ENCODE results near the gene PRR14L. TPM values are rescaled to one million over a fixed set of nuclear protein-coding genes. Genes with fewer than 3 reads are reported as not detected.
A peak's percentile ranks its signal among the peaks of the same experiment; 100 is the strongest.

PRR14L gene
- polyA plus RNA-seq, 1 donor from 2014 or later: 14.3 TPM

DNA sequence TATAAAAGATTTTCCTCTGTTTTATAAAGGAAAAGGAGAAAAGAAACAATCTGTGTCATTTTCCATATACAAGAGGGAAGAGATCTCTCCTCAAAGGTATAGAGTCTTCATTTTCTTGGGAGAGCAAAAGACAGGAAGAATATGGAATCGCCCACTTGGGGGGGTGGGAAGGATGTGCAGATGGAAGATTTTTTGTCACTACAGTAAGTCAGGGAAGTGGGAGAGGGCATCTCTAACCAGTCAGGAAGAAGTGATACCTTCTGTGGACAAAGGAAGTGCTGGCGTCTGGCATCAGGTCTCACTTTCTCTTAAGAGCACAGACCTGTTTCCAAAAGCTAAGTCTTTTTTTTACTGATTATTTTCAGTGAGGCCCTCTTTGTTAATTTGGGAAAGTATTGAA is 1.4 kb downstream of the PRR14L start:
- Histone ChIP-seq H3K27me3 (ENCODE audit: insufficient read depth, low read depth, low read length) (no peaks in the 10 kb centered on the region), H2AFZ (ENCODE audit: low read depth, low read length) (no peak overlapping the region), H3K4me2 (ENCODE audit: low read length) (peak overlapping the region; percentile 81), H3K27ac (ENCODE audit: low read length) (peak overlapping the region; percentile 89), H3K9me3 (ENCODE audit: low read length) (no peaks in the 10 kb centered on the region), H3K36me3 (ENCODE audit: insufficient read depth, low read length) (no peaks in the 10 kb centered on the region), H3K79me2 (replicated peaks; ENCODE audit: insufficient read depth, low read length) (peaks cover 35% of the 10 kb centered on the region), H4K20me1 (ENCODE audit: insufficient read depth) (no peaks in the 10 kb centered on the region), H3K9me2 (ENCODE audit: insufficient read depth, low read length) (no peaks in the 10 kb centered on the region), H3K9ac (ENCODE audit: low read length) (peak overlapping the region; percentile 91), H3F3A (ENCODE audit: insufficient read depth, low read length, poor library complexity, severe bottlenecking) (peaks cover 5% of the 10 kb centered on the region), H3K4me3 (ENCODE audit: low read length) (peak overlapping the region; percentile 88)
- TF ChIP-seq POLR2AphosphoS5 (IDR thresholded peaks at IDR 0.05) (no peak), RAD21 (conservative IDR thresholded peaks at IDR 0.05) (no peak), EP300 (conservative IDR thresholded peaks at IDR 0.05; ENCODE audit: poor library complexity, severe bottlenecking) (no peak), TAF1 (IDR thresholded peaks at IDR 0.05; ENCODE audit: low read depth) (no peak), EZH2 (IDR thresholded peaks at IDR 0.05; ENCODE audit: borderline replicate concordance, insufficient read depth, low read length, poor library complexity, severe bottlenecking) (no peak), SMC3 (conservative IDR thresholded peaks at IDR 0.05; ENCODE audit: poor library complexity) (no peak)
- TF ChIP-seq, protein P1, sequence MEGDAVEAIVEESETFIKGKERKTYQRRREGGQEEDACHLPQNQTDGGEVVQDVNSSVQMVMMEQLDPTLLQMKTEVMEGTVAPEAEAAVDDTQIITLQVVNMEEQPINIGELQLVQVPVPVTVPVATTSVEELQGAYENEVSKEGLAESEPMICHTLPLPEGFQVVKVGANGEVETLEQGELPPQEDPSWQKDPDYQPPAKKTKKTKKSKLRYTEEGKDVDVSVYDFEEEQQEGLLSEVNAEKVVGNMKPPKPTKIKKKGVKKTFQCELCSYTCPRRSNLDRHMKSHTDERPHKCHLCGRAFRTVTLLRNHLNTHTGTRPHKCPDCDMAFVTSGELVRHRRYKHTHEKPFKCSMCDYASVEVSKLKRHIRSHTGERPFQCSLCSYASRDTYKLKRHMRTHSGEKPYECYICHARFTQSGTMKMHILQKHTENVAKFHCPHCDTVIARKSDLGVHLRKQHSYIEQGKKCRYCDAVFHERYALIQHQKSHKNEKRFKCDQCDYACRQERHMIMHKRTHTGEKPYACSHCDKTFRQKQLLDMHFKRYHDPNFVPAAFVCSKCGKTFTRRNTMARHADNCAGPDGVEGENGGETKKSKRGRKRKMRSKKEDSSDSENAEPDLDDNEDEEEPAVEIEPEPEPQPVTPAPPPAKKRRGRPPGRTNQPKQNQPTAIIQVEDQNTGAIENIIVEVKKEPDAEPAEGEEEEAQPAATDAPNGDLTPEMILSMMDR (IDR thresholded peaks at IDR 0.05; ENCODE audit: poor library complexity, severe bottlenecking): no peak
- TF ChIP-seq, protein P2, sequence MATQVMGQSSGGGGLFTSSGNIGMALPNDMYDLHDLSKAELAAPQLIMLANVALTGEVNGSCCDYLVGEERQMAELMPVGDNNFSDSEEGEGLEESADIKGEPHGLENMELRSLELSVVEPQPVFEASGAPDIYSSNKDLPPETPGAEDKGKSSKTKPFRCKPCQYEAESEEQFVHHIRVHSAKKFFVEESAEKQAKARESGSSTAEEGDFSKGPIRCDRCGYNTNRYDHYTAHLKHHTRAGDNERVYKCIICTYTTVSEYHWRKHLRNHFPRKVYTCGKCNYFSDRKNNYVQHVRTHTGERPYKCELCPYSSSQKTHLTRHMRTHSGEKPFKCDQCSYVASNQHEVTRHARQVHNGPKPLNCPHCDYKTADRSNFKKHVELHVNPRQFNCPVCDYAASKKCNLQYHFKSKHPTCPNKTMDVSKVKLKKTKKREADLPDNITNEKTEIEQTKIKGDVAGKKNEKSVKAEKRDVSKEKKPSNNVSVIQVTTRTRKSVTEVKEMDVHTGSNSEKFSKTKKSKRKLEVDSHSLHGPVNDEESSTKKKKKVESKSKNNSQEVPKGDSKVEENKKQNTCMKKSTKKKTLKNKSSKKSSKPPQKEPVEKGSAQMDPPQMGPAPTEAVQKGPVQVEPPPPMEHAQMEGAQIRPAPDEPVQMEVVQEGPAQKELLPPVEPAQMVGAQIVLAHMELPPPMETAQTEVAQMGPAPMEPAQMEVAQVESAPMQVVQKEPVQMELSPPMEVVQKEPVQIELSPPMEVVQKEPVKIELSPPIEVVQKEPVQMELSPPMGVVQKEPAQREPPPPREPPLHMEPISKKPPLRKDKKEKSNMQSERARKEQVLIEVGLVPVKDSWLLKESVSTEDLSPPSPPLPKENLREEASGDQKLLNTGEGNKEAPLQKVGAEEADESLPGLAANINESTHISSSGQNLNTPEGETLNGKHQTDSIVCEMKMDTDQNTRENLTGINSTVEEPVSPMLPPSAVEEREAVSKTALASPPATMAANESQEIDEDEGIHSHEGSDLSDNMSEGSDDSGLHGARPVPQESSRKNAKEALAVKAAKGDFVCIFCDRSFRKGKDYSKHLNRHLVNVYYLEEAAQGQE (IDR thresholded peaks at IDR 0.05; ENCODE audit: borderline replicate concordance): no peak

- peak overlapping the region; percentile 81 for H3K4me2 ChIP-seq (ENCODE audit: low read length)
These were observed 2.5 kb downstream of the PRR14L start for GRCh38 chr22:31747441-31747840.

More at GRCh38 chr22:31747441-31747840, 2.5 kb downstream of the PRR14L start:
- no peak overlapping the region for H2AFZ ChIP-seq (ENCODE audit: low read depth, low read length)
- no peaks in the 10 kb centered on the region for H3K27me3 ChIP-seq (ENCODE audit: insufficient read depth, low read depth, low read length)
- TF ChIP-seq, protein P1 (IDR thresholded peaks at IDR 0.05; ENCODE audit: poor library complexity, severe bottlenecking): no peak
- TF ChIP-seq RAD21 (conservative IDR thresholded peaks at IDR 0.05): no peak
- no peak for TF ChIP-seq TAF1 (IDR thresholded peaks at IDR 0.05; ENCODE audit: low read depth)
- no peak for TF ChIP-seq SMC3 (conservative IDR thresholded peaks at IDR 0.05; ENCODE audit: poor library complexity)
- peak overlapping the region; percentile 89 for H3K27ac ChIP-seq (ENCODE audit: low read length)
- H3K9ac ChIP-seq (ENCODE audit: low read length): peak overlapping the region; percentile 91
- no peaks in the 10 kb centered on the region for H3K9me2 ChIP-seq (ENCODE audit: insufficient read depth, low read length)
- peaks cover 43% of the 10 kb centered on the region for H3K79me2 ChIP-seq (replicated peaks; ENCODE audit: insufficient read depth, low read length)
- H4K20me1 ChIP-seq (ENCODE audit: insufficient read depth): no peaks in the 10 kb centered on the region
- H3K9me3 ChIP-seq (ENCODE audit: low read length): no peaks in the 10 kb centered on the region
- H3K4me3 ChIP-seq (ENCODE audit: low read length): peak overlapping the region; percentile 88
- H3K36me3 ChIP-seq (ENCODE audit: insufficient read depth, low read length): no peaks in the 10 kb centered on the region
- no peaks in the 10 kb centered on the region for H3F3A ChIP-seq (ENCODE audit: insufficient read depth, low read length, poor library complexity, severe bottlenecking)

Data from neural cell (in vitro differentiated cells).